ENCODE data around the gene CRTC1.
"Not testable (repeated sequence)": the region's sequence is repeated elsewhere in the genome, so short reads cannot be mapped to it uniquely, and the experiment has no call there.

The CRTC1 gene

DNA sequence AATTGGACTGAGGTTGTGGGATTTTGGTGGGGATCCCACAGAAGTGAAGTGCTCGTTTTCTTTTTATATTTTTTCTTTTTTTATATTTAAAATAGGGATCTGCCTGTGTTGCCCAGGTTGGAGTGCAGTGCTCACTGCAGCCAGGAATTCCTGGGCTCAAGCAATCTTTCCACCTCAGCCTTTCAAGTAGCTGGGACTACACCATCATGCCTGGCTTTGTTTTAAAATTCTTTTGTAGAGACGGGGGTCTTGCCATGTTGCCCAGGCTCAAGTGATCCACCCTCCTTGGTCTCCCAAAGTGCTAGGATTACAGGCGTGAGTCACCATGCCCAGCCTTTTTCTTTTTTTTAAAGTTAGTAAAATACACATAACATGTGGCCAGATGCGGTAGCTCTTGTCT is 20.6 kb downstream of the CRTC1 start:
- no peak for DNase-seq

DNA sequence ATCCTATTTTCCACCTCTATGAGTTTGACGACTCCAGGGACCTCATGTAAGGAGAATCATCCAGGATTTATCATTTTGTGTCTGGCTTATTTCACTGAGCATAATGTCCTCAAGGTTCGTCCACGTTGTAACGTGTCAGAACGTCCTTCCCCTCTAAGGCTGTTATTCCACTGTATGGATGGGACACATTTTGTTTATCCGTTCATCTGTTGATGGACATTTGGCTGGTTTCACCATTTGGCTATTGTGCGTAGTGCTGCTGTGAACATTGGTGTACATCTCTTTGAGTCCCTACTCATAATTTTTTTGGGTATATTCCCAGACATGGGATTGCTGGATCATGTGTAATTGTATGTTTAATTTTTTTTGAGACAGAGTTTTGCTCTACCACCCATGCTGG is 21.5 kb downstream of the CRTC1 start:
- DNase-seq: no peak

DNA sequence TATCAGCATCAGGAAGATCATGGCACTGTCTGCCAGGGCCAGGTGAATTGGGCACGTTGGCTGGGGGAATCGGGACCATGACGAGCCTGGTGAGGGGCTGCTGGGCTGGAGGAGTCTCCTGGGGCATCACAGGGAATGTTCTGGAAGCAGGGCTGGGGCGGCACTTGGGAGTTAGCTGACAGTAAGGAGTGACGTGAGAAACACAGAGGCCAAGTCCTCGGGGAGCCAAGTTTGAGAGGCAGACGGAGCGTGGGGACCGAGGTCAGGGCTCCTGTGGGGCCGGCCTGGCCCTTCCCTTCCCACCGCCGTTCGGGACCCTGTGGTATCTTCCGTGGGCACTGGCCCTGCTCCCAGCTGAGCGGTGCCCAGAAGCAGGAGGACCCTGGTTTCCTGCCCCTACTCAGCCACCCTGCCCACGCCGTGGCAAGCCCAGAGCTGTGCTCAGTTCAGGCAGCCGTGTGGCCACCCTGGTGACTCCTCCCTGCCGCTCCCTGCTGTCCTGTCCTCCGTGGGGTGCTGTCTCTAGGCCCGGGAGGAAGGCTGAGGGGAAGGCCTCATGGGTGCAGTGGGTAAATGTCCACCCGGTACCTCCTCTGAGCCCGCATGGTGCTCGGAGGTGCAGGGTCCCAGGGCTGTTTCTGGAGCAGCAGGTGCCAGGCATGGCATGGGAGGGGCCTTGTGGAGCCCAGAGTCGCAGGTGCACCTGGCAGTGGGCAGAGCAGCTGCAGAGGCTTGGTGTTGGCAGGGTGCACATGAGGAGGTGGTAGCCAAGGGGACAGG is 25.2 kb downstream of the CRTC1 start:
- DNase-seq: no peak

DNA sequence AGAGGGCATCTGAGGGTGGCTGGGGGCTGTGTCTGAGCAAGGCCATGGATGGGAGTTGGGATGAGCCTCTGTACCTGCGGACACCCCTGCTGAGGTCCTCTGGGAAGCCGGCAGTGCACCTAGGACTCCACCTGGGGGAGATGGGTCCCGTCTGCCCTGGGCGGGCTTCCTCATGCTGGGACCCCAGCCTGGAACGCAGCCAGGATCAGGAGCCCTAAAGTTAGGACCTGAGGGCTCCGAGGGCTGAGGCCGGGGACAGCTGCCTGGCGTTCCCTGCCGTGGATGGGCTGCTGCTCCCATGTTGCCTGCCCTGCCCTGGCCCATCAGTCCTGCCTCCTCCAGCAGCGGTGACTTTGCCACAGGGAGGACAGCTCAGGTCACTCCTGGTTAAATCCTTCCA is 26.1 kb downstream of the CRTC1 start:
- DNase-seq: no peak

DNA sequence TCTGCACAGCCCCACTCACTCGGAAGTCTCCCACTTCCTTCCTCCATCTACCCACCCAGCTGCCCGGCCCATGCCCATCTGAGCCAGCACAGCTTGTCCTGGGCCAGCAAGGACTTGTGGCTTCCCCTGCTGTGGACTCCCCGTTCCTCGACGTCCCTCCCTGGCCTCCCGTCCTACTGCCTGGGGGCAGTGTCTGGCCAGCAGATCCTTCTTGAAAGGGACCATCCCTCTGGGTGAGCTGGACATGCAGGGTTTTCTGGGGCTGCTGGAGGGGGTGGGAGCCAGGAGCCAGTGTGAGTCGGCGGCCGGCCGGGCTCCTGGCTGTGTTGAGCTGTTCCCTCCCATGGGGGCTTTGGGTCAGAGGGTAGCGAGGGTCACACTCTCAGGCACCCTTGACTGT is 26.7 kb downstream of the CRTC1 start:
- no peak for DNase-seq

DNA sequence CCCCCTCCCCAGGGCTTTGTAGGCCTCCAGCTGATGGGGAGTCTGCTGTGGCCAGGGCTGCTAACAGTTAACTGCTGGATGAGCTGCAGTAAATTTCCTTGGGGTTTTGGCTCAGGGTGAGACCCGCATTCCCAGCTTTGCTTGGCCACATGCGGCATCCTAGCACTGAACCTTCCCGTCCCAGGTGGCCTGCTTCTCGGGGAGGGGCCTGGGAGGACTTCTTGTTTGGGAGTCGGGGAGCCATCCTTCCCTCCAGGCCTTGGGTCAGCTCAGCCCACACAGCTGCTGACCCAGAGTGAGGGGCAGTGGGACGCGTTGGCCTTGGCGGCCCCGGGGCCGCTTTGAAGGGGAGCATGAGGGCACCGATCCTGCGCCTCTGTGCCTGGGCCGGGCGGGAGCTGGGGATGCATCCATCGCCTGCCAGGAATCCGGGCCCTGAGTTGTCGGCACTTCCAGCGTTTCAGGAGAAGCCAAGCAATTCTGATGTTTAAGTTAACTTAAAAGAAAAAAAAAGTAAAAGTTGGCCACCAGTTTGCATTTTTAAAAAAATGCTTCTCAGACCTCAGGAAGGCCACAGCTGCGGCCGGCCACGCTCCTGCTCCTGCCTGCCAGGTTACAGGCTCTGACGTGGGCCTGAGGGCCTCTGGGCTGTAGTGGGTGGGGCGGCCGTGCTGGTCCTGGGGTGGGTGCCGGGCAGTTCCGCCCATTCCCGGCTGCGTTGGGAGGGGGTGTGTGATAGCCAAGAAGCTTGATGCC is 27.7 kb downstream of the CRTC1 start:
- no peak for DNase-seq

DNA sequence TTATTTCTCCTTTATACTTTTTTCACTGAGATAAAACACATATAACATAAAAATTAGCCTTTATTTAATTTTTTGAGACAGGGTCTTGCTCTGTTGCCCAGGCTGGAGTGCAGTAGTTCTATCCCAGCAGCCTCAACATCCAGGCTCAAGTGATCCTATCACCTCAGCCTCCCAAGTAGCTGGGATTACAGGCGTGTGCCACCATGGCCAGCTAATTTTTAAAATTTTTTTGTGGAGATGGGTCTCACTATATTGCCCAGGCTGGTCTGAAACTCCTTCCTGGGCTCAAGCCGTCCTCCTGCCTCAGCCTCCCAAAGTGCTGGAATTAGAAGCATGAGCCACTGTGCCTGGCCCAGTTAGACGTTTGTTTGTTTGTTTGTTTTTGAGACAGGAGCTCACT is 28.4 kb downstream of the CRTC1 start:
- no peak for DNase-seq

DNA sequence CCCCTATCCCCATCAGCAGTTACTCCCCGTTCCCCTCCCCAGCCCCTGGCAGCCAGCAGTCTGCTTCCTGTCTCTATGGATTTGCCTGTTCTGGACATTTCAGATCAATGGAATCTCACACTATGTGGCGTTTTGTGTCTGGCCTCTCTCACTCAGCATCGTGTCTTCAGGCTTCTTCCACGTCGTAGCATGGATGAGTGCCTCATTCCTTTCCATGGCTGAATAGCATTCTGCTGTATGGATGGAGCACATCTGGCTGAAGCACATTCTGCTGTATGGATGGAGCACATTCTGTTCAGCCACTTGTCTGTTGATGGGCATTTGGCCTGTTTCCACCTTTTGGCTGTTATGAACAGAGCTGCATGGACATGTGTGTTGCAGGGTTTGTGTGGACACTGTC is 29.5 kb downstream of the CRTC1 start:
- DNase-seq: no peak

DNA sequence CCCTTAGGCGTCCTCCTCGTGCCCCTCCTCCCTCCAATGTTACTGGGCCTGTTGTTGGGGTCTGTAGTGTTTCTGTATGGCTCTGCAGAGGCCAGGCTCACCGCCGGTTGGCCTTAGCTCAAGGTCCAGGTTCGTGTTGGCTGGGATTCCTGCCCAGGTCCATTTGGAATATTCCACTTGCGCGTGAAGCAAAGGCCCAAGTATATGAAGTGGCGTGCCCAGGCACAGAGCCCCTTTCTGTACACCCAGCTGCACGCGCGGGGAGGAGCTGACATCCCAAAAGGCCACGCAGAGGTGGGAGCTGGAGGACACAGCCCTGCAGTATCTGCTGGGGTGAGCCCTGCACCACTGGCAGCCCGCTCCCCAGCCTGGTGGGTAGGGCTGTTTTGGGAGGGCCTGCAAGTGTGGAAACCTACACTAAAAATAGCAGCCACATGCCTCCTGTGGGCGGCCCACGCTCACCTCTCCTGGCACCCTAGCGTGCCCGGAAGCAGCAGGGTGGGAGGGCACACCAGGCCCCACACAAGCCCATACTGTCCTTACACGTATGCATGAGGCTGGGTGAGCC is 30.2 kb downstream of the CRTC1 start:
- DNase-seq: no peak

DNA sequence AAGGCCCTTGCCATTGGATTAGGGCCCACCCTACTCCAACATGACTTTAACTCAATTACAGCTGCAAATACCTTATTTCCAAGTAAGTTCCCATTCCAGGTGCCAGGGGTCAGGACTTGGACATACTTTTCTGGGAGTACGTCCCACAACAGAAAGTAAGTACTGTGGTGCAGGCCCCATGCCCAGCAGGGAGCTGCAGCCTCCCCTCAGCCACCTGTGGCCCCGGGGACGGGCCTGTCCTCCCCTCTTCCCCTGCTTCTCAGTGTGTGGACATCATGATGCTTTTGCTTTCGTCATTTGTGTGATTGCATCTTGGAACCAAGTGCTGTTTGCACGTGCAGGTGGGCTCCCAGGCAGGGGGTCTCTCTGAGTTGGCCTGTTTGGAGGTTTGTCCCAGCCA is 31.9 kb downstream of the CRTC1 start:
- DNase-seq: no peak

DNA sequence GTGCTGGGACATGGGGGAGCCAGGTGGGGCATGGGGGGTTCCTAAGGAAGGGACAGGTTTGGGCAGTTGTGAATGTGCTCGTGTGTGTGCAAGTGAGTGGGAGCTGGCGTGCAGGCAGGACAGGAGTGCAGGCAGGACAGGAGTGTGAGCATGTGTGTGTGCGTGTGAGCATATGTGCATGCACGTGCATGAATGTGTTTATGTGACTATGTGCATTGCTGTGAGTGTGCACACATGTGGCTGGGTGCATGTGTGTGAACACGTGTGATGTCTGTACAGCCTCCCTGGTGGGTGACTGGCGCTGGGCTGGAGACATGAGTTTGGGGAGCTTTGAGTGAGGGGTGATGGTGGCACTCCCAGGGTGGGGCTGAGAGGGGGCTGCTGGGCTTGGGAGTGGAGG is 33.4 kb downstream of the CRTC1 start:
- no peak for DNase-seq

DNA sequence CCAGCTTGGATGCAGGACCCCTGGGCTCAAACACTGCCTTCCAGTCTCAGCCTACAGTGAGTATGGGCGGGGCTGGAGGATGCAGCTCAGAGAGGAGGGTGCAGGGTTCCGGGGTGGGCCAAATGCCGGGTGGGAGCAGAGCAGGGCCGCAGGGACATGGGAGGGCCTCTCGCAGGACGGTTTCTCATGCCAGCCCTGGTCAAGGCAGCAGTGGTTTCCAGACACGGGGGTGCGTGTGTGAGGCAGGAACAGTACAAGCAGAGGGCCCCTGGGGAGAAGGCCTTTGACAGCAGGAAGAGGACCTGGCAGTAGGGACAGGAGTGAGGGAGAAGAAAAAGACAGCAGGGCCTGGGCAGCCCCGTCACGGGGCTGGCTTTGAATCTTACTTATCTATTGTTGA is 34.1 kb downstream of the CRTC1 start:
- DNase-seq: no peak

DNA sequence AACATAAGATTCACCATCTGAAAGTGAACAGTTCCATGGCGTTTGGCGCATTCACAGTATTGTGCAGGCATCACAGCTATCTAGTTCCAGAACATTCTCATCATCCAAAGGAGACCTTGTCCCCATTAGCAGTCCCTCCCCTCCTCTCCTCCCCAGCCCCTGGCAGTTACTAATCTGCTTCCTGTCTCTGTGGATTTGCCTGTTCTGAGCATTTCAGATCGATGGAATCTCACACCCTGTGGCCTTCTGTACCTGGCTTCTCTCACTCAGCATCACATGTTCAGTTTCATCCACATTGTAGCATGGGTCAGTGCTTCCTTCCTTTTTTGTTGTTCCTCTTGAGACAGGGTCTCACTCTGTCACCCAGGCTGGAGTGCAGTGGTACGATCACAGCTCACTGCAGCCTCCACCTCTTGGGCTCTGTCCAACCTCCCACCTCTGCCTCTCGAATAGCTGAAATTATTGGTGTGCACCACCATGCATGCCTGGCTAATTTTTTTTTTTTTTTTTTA is 34.6 kb downstream of the CRTC1 start:
- no peak for DNase-seq

DNA sequence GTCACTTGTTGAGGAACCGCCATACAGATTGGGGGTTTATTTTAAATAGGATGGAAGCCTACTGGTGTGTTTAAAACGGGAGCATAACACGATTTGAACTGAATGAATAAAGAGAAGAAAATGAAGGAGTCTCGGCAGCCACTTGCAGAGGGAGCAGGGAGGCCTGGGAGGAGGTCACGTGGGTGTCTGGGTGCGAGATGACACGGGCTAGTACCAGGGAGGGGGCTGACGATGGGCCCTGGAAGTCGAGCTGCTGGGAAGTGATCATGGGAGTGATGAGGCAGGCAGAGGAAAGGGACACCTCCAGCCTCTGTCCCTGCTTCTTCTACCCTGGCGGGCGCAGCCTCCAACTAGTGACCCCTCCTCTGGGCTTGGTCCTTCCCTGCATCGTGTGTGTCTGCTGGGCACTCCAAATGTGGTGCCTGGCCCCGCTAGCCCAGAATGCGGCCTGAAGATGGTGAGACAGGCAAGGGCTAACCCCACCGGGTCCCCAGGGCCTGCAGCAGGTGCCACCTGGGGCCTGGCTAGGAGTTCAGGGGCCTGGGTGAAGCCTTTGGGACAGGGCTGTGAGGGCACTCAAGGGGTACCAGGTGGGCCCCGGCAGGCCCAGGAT is 35.5 kb downstream of the CRTC1 start:
- no peak for DNase-seq

DNA sequence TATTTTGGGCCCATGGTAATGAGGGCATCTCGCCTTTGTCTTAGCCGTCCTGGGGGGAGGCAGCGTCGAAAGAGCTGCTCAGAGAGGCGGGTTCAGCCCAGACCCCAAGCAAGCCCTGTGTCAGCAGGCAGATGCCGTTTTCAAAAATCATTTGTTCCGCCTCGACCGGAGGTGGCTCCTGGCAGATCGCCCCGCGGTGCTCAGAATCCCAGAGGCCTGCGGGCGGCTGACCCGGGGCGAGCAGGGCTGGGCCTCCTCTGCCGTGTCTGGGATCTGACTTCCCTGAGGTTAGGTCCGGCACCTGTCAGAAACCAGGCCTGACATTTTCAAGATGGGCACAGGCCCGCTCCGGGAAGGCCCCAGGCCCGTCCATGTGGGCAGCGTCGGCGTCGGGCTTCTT is 36.1 kb downstream of the CRTC1 start:
- no peak for DNase-seq

DNA sequence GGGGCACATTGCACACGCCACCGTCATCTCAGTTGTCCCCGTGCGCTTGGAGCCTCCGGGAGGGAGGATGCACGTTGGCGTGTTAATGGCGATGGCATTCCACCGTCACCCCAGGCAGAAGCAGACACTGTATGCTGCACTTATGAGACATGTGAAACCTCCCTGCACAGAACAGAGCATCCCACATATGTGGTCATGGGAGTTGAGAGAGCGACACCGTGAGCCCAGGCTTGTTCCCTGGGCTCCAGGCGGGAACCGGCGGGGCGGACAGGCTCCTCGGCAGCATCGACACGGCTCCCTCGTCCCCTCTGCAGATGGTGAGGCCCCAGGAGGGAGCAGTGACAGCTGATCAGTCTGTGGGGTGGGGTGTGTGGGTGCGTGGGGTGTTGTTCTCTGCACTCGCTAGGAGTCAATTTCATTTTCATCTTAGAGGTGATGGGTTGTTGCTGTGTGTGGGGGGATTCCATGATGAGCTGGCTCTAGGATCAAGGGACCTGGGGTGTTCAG is 40.4 kb downstream of the CRTC1 start:
- peak; percentile 11 for DNase-seq

DNA sequence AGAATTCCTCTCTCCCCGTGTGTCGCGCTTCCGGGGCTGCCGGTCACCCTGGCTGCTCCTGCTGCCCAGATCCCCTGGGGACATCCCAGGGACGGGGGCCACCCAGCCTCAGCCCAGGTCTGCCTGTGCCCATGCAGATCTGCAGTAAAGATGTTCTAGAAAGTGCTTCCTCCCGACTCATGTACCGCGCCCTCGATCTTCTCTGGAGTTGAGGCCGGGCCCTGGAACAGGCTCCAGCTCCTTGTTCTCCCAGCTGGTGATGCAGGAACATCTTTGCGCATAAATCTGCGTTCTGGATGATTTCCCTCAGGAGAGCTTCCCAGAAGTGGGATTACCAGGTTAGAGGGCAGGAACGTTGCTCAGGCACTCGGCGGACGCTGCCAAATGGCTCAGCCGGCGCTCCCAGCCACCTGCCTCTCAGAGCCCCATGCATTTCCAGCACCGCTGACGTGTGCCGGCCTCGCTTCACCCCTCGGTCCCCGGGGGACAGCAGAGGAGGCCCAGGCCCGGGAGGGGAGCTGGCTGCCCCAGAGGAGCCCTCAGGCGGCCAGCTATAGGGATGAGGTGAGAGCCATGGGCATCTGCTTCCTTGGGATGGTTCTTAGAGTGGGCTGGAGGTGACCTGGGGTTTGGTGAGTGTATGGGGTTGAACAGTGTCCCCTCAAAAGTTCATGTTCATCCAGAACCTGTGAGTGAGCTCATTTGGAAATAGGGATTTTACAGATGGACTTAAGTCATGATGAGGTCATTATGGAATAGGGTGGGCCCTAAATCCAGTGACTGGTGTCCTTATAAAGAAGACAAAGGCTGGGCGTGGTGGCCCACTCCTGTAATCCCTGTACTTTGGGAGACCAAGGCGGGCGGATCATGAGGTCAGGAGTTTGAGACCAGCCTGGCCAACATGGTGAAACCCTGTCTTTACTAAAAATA is 42.6 kb downstream of the CRTC1 start:
- no peak for DNase-seq

DNA sequence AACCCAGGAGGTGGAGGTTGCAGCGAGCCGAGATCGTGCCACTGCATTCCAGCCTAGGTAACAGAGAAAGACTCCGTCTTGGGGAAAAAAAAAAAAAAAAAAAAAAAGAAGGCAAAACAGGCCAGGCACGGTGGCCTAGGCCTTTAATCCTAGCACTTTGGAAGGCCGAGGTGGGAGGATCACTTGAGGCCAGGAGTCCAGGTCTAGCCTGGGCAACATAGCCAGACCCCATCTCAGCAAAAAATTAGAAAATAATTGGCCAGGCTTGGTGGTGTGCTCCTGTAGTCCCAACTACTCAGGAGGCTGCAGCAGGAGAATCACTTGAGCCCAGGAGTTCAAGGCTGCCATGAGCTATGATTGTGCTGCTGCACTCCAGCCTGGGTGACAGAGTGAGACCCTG is 43.4 kb downstream of the CRTC1 start:
- DNase-seq: no peak

DNA sequence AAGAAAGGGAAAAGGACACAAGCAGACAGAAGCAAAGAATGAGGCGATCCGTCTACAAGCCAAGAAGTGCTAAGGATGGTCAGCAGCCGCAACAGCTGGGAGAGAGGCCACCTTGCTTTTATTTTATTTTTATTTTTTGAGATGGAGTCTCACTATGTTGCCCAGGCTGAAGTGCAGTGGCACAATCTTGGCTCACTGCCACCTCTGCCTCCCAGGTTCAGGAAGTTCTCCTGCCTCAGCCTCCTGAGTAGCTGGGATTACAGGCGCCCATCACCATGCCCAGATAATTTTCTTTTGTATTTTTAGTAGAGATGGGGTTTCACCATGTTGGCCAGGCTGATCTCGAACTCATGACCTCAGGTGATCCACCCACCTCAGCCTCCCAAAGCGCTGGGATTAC is 44.1 kb downstream of the CRTC1 start:
- not testable (repeated sequence) for DNase-seq

DNA sequence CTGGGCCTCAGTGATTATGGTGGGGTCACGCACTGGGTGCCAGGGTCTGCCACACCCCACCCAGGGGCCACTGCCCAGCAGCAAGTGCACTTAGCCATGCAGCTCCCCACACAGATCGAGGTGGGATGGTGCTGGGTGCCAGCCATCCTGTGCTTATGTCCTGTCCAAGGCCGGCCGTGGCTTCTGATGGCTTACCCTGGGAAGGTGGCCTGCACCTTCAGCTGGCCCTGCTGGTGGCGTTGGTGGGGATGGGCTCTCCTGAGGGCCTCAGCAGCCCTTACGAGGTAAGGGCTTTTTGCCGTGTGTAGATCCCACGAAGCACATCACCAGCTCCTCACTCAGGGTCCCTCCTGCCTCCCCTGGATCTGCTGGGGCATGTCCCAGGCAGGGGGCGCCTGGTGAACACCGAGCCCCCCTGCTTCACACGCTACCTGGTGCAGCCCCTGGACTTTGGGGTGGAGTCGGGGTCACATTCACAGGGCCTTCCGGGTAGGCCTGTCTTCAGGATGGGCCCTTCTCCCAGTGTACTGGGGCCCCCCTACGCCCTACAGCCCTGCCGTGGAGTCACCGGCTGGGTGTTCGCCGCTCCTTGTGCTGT is 46.6 kb downstream of the CRTC1 start:
- DNase-seq: no peak

DNA sequence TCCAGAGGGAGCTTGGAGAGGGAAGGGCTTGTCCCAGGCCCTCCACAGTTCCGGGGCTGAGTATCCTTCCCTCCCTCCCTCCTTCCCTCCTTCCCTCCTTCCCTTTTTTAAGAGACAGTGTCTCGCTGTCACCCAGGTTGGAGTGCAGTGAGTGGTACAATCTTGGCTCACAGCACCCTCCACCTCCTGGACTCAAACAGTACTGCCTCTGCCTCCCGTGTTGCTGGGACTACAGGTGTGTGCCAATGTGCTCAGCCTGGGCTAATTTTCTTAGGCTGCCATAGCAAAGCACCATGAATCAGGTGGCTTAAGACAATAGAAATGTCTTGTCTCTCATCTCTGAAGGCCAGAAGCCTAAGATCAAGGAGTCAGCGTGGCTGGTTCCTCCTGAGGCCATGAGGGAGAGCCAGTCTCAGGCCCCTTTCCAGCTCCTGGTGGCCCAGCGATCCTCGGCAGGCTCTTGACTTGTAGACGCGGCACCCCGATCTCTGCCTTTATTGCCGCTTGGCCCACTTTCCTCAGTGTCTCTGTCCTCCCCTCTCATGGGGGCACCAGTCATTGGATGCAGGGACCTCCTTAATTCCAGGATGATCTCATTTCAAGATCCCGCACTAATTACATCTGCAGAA is 47.5 kb downstream of the CRTC1 start:
- no peak for DNase-seq

Data from activated naive CD4-positive, alpha-beta T cell treated with Interleukin-2 at 50 U/mL for 16 hours (primary cell).